ENCODE measurements around the gene FLYWCH2. TPM values are rescaled to one million over a fixed set of nuclear protein-coding genes. Genes with fewer than 3 reads are reported as not detected.

The FLYWCH2 gene
- total and polyA plus RNA-seq, 2 of the 13 experiments (the other 11 are each of a cell fraction or from before 2014, with no cell fraction given), result 16.9 to 19.8 TPM

DNA sequence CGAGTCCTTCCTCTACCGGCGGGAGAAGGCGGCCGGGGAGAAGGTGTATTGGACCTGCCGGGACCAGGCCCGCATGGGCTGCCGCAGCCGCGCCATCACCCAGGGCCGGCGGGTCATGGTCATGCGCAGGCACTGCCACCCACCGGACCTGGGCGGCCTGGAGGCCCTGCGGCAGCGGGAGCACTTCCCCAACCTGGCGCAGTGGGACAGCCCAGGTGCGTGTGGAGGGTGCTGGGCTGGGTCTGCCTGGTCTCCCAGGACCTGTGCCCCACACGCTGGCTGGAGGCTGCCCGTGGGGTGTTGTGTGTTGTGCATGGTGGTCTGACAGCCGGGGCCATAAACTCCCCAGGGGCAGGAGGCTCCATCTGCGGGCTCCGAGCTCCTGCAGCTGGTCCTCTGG, 54.2 kb downstream of the FLYWCH2 start:
- no peaks in the 10 kb centered on the region for H3K4me1 ChIP-seq (ENCODE audit: insufficient read depth, low read length)
- 100% methylated on average over 2 of the region's 24 CpGs for WGBS (ENCODE audit: low lambda C conversion rate)
- TF ChIP-seq, protein P1, sequence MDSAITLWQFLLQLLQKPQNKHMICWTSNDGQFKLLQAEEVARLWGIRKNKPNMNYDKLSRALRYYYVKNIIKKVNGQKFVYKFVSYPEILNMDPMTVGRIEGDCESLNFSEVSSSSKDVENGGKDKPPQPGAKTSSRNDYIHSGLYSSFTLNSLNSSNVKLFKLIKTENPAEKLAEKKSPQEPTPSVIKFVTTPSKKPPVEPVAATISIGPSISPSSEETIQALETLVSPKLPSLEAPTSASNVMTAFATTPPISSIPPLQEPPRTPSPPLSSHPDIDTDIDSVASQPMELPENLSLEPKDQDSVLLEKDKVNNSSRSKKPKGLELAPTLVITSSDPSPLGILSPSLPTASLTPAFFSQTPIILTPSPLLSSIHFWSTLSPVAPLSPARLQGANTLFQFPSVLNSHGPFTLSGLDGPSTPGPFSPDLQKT (CRISPR knock-in tag; IDR thresholded peaks at IDR 0.05; ENCODE audit: borderline replicate concordance), result no peak
- no peak for TF ChIP-seq TBP (CRISPR knock-in tag; IDR thresholded peaks at IDR 0.05)
- peaks cover 8 to 30% of the 10 kb centered on the region in 2 experiments; a peak in 4 of 5 replicates for H3K36me3 ChIP-seq (replicated peaks in 1 of 2; ENCODE audit: control insufficient read depth in 1 of 2, insufficient read depth in 2 of 2, low read length in 2 of 2)
- FAIRE-seq, result no peak
- no peaks in the 10 kb centered on the region for H3K9me3 ChIP-seq (ENCODE audit: low read length)
- no peak for DNase-seq (ENCODE audit: low spot score)
- ChIA-PET CTCF (ENCODE audit: low intra/inter-chr PET ratio, low total read pairs) (no interaction called here), POLR2A (no interaction called here)
- no peak overlapping the region for H2AFZ ChIP-seq (ENCODE audit: low read length)
- no peak overlapping the region for H3K4me2 ChIP-seq (ENCODE audit: low read depth, low read length)
- no TSS peak for BruUV-seq (replicated peaks)
- H3K4me3 ChIP-seq (replicated peaks in 1 of 3; ENCODE audit: insufficient read depth in 1 of 3, low read depth in 2 of 3, low read length in 3 of 3), result no peak overlapping the region
- H4K20me1 ChIP-seq (ENCODE audit: insufficient read depth, low read length), result no peaks in the 10 kb centered on the region
- peak; percentile 20; the same call in 1 of the 3 replicates for ATAC-seq
- intact Hi-C loops (cut with micrococcal nuclease; ENCODE audit: unreplicated experiment) (no loop called here), in situ Hi-C loops (cut with HindIII; ENCODE audit: extremely low pct_ligation_motif_present, low pct_unique_long_range_greater_than_20kb) (no loop called here)
- no peaks in the 10 kb centered on the region for H3K27me3 ChIP-seq (ENCODE audit: control insufficient read depth in 1 of 2, insufficient read depth in 2 of 2, low read length in 2 of 2)
- H3K27ac ChIP-seq (ENCODE audit: extremely low read length, insufficient read depth, low read length), result no peak overlapping the region
- H3K9ac ChIP-seq (ENCODE audit: insufficient read depth, low read depth, low read length), result no peak overlapping the region
- H3K79me2 ChIP-seq (ENCODE audit: insufficient read depth, low read length), result no peaks in the 10 kb centered on the region

DNA sequence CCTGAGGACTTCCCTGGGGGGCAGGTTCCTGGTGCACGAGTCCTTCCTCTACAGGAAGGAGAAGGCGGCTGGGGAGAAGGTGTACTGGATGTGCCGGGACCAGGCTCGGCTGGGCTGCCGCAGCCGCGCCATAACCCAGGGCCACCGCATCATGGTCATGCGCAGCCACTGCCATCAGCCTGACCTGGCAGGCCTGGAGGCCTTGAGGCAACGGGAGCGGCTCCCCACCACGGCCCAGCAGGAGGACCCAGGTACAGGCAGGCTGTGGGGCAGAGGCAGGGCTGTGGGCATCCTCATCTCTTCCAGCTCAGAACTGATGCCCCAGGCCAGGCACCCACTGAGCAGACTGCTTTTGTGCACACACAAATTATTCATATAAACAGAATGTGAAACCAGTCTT, 55.2 kb downstream of the FLYWCH2 start:
- DNase-seq (ENCODE audit: low spot score), result no peak
- BruUV-seq (replicated peaks), result no TSS peak
- Histone ChIP-seq H2AFZ (ENCODE audit: low read length) (no peak overlapping the region), H3K79me2 (ENCODE audit: insufficient read depth, low read length) (no peaks in the 10 kb centered on the region), H3K36me3 (replicated peaks in 1 of 2; ENCODE audit: control insufficient read depth in 1 of 2, insufficient read depth in 2 of 2, low read length in 2 of 2) (peaks cover 7 to 35% of the 10 kb centered on the region in 2 experiments; a peak in 4 of 5 replicates), H3K27me3 (ENCODE audit: control insufficient read depth in 1 of 2, insufficient read depth in 2 of 2, low read length in 2 of 2) (no peaks in the 10 kb centered on the region), H3K27ac (ENCODE audit: extremely low read length, insufficient read depth, low read length) (no peak overlapping the region), H3K4me2 (ENCODE audit: low read depth, low read length) (no peak overlapping the region), H4K20me1 (ENCODE audit: insufficient read depth, low read length) (no peaks in the 10 kb centered on the region), H3K4me3 (replicated peaks in 1 of 3; ENCODE audit: insufficient read depth in 1 of 3, low read depth in 2 of 3, low read length in 3 of 3) (no peak overlapping the region), H3K9ac (ENCODE audit: insufficient read depth, low read depth, low read length) (no peak overlapping the region), H3K4me1 (ENCODE audit: insufficient read depth, low read length) (no peaks in the 10 kb centered on the region), H3K9me3 (ENCODE audit: low read length) (no peaks in the 10 kb centered on the region)
- no peak for ATAC-seq
- POLR2A ChIA-PET, result no interaction called here
- CTCF ChIA-PET (ENCODE audit: low intra/inter-chr PET ratio, low total read pairs), result no interaction called here
- FAIRE-seq, result no peak
- intact Hi-C loops (cut with micrococcal nuclease; ENCODE audit: unreplicated experiment) (no loop called here), in situ Hi-C loops (cut with HindIII; ENCODE audit: extremely low pct_ligation_motif_present, low pct_unique_long_range_greater_than_20kb) (no loop called here)
- TF ChIP-seq, protein P2, sequence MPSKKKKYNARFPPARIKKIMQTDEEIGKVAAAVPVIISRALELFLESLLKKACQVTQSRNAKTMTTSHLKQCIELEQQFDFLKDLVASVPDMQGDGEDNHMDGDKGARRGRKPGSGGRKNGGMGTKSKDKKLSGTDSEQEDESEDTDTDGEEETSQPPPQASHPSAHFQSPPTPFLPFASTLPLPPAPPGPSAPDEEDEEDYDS (CRISPR knock-in tag; IDR thresholded peaks at IDR 0.05), result no peak
- TF ChIP-seq ZNF547 (CRISPR knock-in tag; IDR thresholded peaks at IDR 0.05) (no peak), MEIS1 (CRISPR knock-in tag; IDR thresholded peaks at IDR 0.05; ENCODE audit: borderline replicate concordance) (no peak), FOXK2 (IDR thresholded peaks at IDR 0.05) (no peak), ZNF562 (CRISPR knock-in tag; IDR thresholded peaks at IDR 0.05; ENCODE audit: borderline replicate concordance) (no peak), RFX5 (IDR thresholded peaks at IDR 0.05; ENCODE audit: low read depth, low read length) (no peak)
- TF ChIP-seq, protein P3, sequence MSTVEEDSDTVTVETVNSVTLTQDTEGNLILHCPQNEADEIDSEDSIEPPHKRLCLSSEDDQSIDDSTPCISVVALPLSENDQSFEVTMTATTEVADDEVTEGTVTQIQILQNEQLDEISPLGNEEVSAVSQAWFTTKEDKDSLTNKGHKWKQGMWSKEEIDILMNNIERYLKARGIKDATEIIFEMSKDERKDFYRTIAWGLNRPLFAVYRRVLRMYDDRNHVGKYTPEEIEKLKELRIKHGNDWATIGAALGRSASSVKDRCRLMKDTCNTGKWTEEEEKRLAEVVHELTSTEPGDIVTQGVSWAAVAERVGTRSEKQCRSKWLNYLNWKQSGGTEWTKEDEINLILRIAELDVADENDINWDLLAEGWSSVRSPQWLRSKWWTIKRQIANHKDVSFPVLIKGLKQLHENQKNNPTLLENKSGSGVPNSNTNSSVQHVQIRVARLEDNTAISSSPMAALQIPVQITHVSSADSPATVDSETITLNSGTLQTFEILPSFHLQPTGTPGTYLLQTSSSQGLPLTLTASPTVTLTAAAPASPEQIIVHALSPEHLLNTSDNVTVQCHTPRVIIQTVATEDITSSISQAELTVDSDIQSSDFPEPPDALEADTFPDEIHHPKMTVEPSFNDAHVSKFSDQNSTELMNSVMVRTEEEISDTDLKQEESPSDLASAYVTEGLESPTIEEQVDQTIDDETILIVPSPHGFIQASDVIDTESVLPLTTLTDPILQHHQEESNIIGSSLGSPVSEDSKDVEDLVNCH (CRISPR knock-in tag; IDR thresholded peaks at IDR 0.05), result no peak
- TF ChIP-seq, protein P4, sequence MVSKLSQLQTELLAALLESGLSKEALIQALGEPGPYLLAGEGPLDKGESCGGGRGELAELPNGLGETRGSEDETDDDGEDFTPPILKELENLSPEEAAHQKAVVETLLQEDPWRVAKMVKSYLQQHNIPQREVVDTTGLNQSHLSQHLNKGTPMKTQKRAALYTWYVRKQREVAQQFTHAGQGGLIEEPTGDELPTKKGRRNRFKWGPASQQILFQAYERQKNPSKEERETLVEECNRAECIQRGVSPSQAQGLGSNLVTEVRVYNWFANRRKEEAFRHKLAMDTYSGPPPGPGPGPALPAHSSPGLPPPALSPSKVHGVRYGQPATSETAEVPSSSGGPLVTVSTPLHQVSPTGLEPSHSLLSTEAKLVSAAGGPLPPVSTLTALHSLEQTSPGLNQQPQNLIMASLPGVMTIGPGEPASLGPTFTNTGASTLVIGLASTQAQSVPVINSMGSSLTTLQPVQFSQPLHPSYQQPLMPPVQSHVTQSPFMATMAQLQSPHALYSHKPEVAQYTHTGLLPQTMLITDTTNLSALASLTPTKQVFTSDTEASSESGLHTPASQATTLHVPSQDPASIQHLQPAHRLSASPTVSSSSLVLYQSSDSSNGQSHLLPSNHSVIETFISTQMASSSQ (IDR thresholded peaks at IDR 0.05; ENCODE audit: low read depth), result no peak
- TF ChIP-seq, protein P4 (CRISPR knock-in tag; IDR thresholded peaks at IDR 0.05; ENCODE audit: borderline replicate concordance), result no peak
- no CpG with 5 or more reads among the region's 12 CpGs for WGBS (ENCODE audit: low lambda C conversion rate)

All from HepG2 (cell line).